T follicular helper cell (primary cell): ENCODE measurements around the gene MPND.
A peak's percentile ranks its signal among the peaks of the same experiment; 100 is the strongest.

Experiments used
- DNase-seq: peaks from one replicate; pipeline ENCODE4 v3.0.0-alpha.2; 2020; ENCODE audit warnings: low read depth

MPND gene

GRCh38 chr19:4365791-4366665 lies 22.7 kb downstream of the MPND start:
- no peak for DNase-seq

GRCh38 chr19:4366666-4367335 lies 23.4 kb downstream of the MPND start:
- no peak for DNase-seq

DNA sequence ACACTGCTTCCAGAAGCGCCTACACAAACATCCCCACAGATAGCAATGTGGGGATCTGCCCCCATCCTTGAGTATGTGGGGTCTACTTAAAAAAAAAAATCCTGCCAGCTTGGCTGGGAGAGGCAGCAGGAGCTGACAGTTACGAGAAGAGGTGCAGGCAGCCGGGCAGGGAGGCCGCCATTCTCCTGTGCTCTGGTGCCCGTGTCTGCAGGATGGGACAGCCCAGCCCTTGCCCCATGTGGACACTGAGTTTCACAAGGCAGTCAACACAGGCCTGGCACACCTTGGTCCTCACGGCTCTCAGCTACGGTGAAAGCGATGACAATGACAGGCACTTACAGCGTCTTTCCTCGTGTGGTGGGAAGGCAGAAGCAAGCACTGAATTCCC lies 24.0 kb downstream of the MPND start:
- no peak for DNase-seq

GRCh38 chr19:4367781-4368127 lies 24.4 kb downstream of the MPND start:
- no peak for DNase-seq

DNA sequence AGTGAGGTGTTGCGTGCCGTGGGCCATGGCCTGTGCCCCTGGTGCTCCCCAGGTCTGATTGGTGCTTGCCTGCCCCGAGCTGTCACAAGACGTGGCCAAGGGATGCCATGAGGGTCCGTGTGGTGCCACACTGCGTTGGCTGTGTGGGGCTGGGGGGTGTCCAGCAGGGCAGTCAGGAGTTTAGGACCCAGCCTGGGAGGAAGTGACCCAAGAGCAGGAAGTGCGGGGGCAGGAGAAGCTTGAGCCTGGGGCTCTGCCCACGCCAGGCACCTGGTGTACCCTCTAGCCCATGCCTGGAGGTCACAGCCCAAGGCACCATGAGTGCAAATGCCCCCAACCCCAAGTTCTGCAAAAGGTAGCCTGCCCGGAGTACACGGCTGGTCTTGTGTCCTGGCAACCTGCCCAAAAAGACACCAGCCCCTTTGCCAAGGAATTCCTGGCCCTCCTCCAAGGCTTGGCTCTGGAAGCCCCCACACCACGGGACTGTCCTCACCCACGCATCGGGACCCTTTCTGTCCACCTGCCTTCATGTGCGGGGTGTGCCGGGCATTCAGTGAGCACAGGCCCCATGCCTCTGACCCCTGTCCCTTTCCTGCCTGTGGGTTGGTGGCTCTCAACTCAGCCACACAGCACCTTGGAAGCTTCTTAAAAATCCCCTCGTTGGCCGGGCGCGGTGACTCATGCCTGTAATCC lies 24.9 kb downstream of the MPND start:
- DNase-seq: no peak

DNA sequence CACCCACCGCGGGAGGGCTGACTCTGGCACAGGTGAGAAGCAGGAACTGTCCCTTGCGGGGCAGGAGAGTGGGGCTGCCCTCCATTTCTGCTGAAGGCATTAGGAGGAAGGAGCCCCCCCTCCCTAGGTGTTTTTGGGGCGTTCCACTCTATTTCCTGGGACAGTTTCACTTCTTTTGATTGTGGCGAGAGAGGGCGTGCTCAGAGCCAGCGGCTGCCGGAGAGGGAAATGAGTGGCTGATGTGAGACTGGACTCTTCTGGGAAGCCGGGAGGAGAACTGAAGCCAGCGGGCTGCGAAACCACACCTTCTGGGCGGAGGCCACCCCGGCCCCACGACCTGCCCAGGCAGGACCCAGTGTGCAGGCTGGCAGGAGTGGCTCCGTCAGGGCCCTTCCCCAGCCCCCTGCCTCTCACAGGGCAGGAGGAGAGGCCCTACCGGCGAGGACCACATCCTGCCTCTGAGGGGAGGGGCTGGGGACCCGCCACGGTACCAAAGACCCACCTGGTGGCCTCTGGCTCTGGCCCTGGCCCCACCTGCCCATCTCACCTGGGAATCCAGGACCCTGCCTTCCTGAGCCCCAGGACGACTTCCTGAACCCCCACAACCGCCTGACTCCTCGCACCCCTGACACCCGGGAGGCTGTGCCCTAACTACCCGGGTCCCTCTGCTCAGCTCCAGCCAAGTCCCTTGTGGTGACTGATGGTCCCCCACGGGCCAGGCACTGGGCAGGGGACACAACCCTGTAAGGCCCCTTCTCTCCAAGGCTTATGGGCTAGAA lies 25.9 kb downstream of the MPND start:
- DNase-seq: peak; percentile 48

- DNase-seq: peak; percentile 59
Observed at GRCh38 chr19:4369888-4370260, 26.5 kb downstream of the MPND start.

DNA sequence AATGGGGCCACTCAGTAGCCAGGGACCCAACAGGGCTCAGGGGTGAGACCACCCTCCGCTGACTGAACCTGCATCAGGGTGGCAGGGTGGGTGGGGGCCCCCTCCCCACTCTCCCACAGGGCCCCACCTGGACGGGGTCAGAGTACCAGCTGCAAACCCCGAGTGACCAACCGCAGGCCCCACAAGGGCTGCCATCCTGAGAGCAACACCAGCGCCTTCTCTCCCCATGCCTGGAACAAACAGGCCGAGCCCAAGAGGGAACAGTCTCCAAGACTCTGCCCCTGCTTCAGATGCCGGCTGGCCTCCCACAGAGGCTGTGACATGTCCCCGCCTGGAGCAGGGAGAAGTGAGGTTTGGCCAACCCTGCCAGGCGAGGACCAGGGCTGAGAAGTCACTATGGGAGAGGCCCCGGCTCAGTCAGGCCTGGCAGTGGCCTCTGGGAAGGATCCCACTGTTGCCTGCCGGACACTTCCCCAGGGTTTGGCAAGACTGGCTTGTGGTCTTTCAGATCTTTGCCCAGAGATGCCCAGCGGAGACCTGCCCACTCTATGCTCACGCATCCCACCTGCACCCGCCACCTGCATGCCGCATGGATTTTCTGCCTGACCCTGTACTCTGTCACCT lies 27.2 kb downstream of the MPND start:
- no peak for DNase-seq

DNA sequence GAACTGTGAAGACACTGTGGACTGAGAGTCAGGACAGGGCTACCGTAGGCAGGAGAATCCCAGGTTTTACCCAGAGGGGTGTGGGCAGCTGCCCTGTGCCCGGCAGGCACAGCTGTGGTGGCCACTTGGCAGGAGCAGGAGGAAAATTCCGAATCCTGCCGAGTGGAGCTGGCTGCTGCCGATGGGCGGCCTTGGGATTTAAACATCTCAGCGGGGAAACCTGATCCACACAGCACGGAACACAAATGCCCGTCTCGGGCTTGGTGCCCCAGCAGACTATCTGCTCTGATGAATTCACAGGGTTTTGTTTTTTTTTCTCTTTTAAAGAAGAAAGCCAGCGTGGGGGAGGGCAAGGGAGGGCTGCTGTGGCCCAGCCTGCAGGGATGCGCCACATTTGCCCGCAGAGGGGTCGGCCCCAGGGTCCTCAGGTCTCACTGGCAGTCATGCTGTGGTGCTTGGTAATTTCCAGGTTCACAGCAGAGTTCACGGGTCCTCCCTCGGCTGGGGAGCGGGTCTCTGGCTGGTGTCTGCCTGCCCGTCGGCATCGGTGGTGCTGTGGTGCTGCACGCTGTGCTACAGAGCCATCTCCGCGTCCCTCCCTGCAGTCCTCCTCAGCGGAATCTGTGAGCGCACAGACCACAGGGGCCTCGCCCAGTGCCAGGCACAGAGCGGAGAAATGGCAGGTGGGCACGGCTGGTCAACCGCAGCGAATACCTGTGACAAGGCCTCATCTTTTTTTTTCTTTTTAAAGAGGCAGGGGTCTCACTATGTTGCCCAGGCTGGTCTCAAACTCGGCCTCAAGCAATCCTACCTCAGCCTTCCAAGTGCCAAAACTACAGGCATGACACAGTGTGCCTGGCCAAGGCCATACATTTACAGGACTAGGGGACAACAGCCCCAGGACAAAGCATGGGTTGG lies 28.1 kb downstream of the MPND start:
- DNase-seq: no peak

DNA sequence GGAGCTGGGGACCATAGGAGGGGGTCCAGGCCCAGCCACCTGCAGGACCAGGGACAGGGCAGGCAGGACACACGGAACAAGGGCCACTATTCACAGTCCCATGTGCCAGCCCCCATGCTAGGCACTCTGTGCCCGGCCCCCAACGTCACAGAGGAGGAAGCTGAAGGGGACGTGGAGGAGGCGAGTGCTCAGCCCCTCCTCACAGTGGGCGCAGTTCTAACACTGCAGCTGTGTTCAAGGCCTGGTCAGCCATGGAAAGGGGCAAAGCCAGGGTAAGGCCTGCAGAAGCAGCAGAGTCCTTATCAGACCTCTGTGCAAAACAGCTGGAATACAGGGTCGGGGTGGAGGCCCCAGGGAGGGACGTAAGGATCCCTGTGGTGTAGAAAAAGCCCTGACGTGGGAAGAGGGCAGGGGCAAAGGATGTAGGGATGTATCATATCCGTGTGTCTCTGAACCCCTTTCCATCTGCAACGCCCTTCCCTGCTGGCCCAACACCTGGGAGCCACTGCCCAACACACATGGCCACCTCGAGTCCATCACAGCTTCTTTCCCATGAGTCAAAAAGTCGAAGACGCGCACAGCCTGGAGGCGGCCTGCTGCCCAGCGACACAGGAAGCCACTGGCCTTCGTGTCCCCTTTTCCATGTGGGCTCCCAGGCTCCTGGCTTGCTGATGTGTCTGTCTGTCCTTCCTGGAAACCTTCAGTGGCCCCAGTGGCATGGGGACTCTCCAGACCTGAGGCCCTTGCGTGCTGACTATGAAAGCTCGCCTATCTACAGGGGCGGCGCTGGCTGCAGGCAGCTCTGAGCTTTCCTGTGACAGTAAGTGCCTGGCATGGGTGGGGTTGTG lies 29.0 kb downstream of the MPND start:
- no peak for DNase-seq

- DNase-seq: no peak
Observed at GRCh38 chr19:4373013-4373367, 29.6 kb downstream of the MPND start.

DNA sequence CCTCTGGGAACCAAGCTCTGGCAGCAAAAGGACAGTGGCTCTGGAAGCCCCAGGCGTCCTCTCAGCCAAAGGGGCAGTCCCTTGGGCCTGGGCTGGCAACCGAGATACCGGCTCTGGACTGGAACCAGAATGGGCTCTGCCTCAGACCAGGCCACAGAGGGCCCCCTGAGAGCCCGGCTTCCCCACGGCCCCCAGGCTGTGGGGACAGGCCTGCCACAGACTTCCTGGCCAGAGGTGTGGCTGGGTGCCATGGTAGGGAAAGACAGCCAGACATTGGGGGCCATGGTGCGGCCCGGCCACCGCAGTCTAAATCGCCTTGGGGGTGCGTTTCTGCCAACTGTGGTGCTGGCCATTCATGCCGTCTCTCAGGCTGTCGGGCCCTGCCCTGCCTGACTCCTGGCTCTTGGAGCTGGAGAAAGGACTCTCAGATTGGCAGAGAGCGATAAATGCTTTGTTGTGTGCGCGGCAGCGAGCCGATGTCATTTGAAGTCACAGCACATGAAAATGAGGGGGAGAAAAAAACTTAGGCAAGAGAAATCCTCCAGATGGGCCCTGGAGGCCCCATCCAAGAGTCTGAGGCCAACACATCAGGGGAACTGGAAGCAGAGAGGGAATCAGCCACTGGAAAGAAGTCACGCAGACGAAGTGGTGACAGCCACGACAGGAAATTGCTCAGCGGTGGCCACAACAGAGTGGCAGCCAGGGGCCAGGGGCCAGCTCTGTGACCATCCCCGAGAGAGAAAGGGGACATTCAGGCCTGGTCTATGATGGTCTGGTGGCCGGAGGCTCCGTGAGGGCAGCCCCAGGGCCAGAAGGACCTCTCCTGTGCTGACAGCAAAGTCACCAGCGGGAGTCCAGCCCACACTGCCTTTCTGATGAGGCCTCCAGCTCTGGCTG lies 30.5 kb downstream of the MPND start:
- DNase-seq: no peak

DNA sequence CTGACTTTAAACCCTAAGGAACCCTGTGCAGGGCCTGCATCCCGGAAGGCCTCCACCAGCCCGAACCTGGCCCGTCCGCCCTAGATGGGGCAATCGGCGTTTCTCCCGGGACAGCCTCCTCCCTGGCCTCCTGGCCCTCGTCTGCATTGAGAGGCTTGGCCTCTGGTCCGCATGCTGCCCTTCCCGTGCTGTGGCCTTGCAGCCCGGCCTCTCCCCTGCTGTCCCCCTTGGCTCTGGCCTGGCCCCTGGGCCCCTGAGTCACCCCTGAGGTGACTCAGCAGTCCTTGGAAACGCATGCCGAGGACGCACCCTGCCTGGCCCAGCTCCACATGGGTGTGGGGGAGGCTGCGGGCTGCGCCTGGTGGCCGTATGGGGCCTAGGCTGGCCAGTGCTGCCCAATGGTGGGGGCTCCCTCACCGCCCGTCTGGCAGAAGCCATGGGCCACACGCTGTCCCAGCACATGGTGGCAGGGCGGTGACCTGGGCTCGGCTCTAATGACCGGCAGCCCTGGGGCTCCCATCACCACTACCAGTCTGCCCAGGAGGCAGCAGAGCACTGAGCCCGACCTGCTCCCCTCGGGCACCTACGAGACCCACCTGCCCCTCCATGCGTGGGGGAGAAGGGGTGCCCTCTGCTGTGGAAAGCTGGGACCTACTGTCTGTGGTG lies 31.3 kb downstream of the MPND start:
- no peak for DNase-seq

DNA sequence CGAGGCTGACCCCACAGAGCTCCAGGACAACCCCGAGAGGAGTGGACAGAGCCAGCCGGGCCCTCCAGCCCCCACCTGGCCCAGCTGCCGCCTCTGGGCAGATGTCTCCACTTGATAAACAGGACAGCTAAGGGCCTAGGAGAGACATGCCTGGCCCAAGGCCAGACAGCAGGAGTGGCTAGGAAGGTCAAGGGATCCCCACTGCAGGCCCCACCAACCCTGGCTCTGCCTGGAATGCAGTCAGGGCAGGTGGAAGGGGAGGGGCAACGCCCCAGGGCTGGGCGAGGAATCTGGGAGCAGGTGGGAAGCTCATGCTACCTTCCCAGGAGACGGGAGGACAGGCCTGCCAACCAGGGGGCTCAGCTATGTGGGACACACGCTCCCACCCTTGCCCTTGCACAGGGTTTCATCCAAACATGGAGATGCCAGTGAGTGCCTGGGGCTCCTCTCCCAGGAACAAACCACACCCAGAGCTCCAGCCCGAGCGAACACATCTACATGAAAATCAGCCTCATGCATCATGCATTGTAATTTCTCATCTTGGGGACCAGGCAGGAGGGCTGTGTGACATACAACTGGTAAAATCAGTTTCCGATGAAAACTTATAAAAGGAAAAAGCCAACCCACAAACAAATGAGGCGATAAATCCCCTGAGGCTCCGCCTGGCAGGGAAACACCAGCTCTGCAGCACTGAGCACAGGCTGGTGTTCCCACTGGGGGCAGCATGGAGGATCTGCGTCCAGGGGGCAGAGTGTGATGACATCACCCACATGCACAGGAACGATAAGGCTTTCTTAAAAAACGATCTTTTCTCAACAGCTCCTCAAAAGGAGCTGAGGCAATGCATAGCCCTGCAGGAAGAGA lies 32.0 kb downstream of the MPND start:
- DNase-seq: no peak

DNA sequence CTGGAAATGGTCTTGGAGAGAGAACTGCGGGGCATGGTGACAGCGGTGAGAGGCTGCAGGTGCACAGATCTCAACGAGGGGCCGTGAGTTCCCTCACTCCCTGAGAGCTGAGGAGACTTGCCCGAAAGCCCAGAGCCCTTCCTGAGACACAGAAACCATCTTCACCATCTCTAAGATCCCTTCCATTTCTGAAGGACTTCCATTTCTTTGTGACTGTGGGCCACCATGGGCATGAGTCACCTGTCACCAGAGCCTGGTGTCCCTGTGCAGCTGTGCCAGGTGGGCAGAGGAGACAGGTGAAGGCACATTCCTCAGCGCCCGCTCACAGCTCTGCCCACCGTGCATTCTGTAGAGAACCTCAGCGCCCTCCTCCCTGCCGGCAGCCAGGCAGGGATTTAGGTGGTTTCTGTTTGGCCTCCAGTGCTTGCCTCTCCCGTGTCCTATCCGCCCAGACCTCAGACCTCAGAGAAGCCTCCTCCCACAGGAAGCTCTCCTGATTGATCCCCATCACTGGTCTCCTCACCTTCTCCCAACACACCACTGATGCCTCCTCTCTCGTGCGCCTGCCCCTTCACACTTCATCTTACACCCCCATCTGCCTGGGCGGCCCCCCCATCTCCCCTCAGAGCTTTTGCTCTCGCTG lies 32.8 kb downstream of the MPND start:
- DNase-seq: no peak

GRCh38 chr19:4376671-4376990 lies 33.3 kb downstream of the MPND start:
- no peak for DNase-seq
